Measurements from ENCODE around the gene DDX24. TPM values are rescaled to one million over a fixed set of nuclear protein-coding genes. Genes with fewer than 3 reads are reported as not detected.
A peak's percentile ranks its signal among the peaks of the same experiment; 100 is the strongest.

DDX24 gene
- total and polyA plus RNA-seq, 2 of the 8 experiments (the other 6 are each of a cell fraction or from before 2014, with no cell fraction given): 89.0 to 201 TPM

GRCh38 chr14:94001501-94002396 is 79.3 kb downstream of the DDX24 start (continued):
- TF ChIP-seq ASH2L (IDR thresholded peaks at IDR 0.05; ENCODE audit: low read length) (no peak), TBP (IDR thresholded peaks at IDR 0.05; ENCODE audit: low read depth, low read length) (no peak), MAFK (IDR thresholded peaks at IDR 0.05; ENCODE audit: low read depth, low read length) (no peak), HDAC6 (IDR thresholded peaks at IDR 0.05; ENCODE audit: low read depth, low read length) (no peak), CHD1 (IDR thresholded peaks at IDR 0.05; ENCODE audit: low read depth, low read length) (no peak), PHF8 (conservative IDR thresholded peaks at IDR 0.05; ENCODE audit: low read depth, low read length) (no peak), TCF12 (IDR thresholded peaks at IDR 0.05; ENCODE audit: low read depth, low read length) (0 out of 2 replicates have a peak, but pooled peaks have one; percentile 9), YY1 (IDR thresholded peaks at IDR 0.05; ENCODE audit: low read depth, low read length) (peak; percentile 59; the same call in 1 of the 2 replicates), CHD2 (IDR thresholded peaks at IDR 0.05; ENCODE audit: low read length) (no peak), SP4 (IDR thresholded peaks at IDR 0.05; ENCODE audit: low read length) (no peak), CTCF (IDR thresholded peaks at IDR 0.05; ENCODE audit: control extremely low read depth in 1 of 3, insufficient read depth in 1 of 3, low read depth in 1 of 3, low read length in 3 of 3) (peak; percentile 93 to 99 (median 97)), CBX5 (IDR thresholded peaks at IDR 0.05; ENCODE audit: low read depth, low read length) (no peak), RBBP5 (IDR thresholded peaks at IDR 0.05; ENCODE audit: borderline replicate concordance, low read depth, low read length) (no peak), CTBP2 (IDR thresholded peaks at IDR 0.05; ENCODE audit: borderline replicate concordance, insufficient read depth, insufficient read length, low read length) (no peak), NRF1 (IDR thresholded peaks at IDR 0.05; ENCODE audit: low read depth, low read length) (no peak), JUND (IDR thresholded peaks at IDR 0.05; ENCODE audit: low read length) (0 out of 2 replicates have a peak, but pooled peaks have one; percentile 38), SUZ12 (IDR thresholded peaks at IDR 0.05; ENCODE audit: low read length) (no peak), MAX (IDR thresholded peaks at IDR 0.05) (peak; percentile 64), BACH1 (IDR thresholded peaks at IDR 0.05; ENCODE audit: low read length) (no peak)
- TF ChIP-seq, protein P1, sequence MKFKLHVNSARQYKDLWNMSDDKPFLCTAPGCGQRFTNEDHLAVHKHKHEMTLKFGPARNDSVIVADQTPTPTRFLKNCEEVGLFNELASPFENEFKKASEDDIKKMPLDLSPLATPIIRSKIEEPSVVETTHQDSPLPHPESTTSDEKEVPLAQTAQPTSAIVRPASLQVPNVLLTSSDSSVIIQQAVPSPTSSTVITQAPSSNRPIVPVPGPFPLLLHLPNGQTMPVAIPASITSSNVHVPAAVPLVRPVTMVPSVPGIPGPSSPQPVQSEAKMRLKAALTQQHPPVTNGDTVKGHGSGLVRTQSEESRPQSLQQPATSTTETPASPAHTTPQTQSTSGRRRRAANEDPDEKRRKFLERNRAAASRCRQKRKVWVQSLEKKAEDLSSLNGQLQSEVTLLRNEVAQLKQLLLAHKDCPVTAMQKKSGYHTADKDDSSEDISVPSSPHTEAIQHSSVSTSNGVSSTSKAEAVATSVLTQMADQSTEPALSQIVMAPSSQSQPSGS (IDR thresholded peaks at IDR 0.05; ENCODE audit: low read length): no peak
